Activated CD8-positive, alpha-beta T cell treated with anti-CD3 and anti-CD28 coated beads for 36 hours (primary cell): Measurements from ENCODE around the gene NLRC4. TPM values are rescaled to one million over a fixed set of nuclear protein-coding genes. Genes with fewer than 3 reads are reported as not detected.
A peak's percentile ranks its signal among the peaks of the same experiment; 100 is the strongest.

Experiments used
- ATAC-seq: fragments of 200-7000 bp; cut with Tn5 transposase; one replicate; pipeline ENCODE4 v1.10.0; 2021; ENCODE audit warnings: mild to moderate bottlenecking, moderate library complexity
- CTCF ChIA-PET: fragments of 350-600 bp; sonication (Branson Sonifier 250); formaldehyde crosslinking; loops from one replicate; lab custom pipeline; 2021; ENCODE audit warnings: antibody characterized with exemption; lab: Charles Lee
- POLR2A ChIA-PET: fragments of 350-600 bp; sonication (Branson Sonifier 250); formaldehyde crosslinking; loops from one replicate; lab custom pipeline; 2021; ENCODE audit warnings: antibody characterized with exemption; lab: Charles Lee
- DNase-seq: peaks from one replicate; pipeline ENCODE4 v3.0.0-alpha.2; 2020
- H3K27ac Mint-ChIP-seq: one replicate; pipeline ENCODE4 v1.8.0; 2021; ENCODE audit warnings: mild to moderate bottlenecking, mixed read lengths
- H3K27me3 Mint-ChIP-seq: one replicate; pipeline ENCODE4 v1.8.0; 2021; ENCODE audit warnings: mixed read lengths
- H3K36me3 Mint-ChIP-seq: one replicate; pipeline ENCODE4 v1.8.0; 2021; ENCODE audit warnings: low read depth, mixed read lengths
- H3K4me1 Mint-ChIP-seq: one replicate; pipeline ENCODE4 v1.8.0; 2021; ENCODE audit warnings: low read depth, mixed read lengths
- H3K4me3 Mint-ChIP-seq: one replicate; pipeline ENCODE4 v1.8.0; 2021; ENCODE audit warnings: mild to moderate bottlenecking, moderate library complexity, mixed read lengths
- H3K9me3 Mint-ChIP-seq: one replicate; pipeline ENCODE4 v1.8.0; 2021; ENCODE audit warnings: mixed read lengths
- CTCF ChIP-seq: fragments of 200-600 bp; IDR thresholded peaks from one replicate; pipeline ENCODE4 v1.8.0; 2022; ENCODE audit warnings: antibody characterized with exemption, mild to moderate bottlenecking
- intact Hi-C: fragments of 100-400 bp; cut with micrococcal nuclease; formaldehyde crosslinking; loops from one replicate; pipeline ENCODE4 v1.10.0; 2022
- total RNA-seq, 2 experiments: library from RNA; stranded (reverse); gene quantifications; one replicate each; pipeline ENCODE4 v1.2.3, GENCODE V29; 2021

Gene NLRC4
- total RNA-seq, 2 experiments from 2014 or later: not detected

- ATAC-seq (peak; percentile 39), DNase-seq (no peak)
- H3K27ac Mint-ChIP-seq: peak overlapping the region; percentile 71
- peaks cover 33% of the 10 kb centered on the region for H3K4me1 Mint-ChIP-seq
- H3K4me3 Mint-ChIP-seq: no peak overlapping the region
- intact Hi-C loops: no loop called here
- CTCF ChIA-PET: no interaction called here
- peaks cover 26% of the 10 kb centered on the region for H3K36me3 Mint-ChIP-seq
- POLR2A ChIA-PET: no interaction called here
- no peak for TF ChIP-seq CTCF
- H3K27me3 Mint-ChIP-seq: no peaks in the 10 kb centered on the region
- H3K9me3 Mint-ChIP-seq: peaks cover 2% of the 10 kb centered on the region
Measured at GRCh38 chr2:32289165-32289999, 24.7 kb upstream of the NLRC4 start.

- no peak for TF ChIP-seq CTCF
- Mint-ChIP-seq H3K9me3 (no peaks in the 10 kb centered on the region), H3K4me3 (no peak overlapping the region), H3K27ac (no peak overlapping the region), H3K4me1 (peaks cover 48% of the 10 kb centered on the region), H3K27me3 (no peaks in the 10 kb centered on the region), H3K36me3 (peaks cover 34% of the 10 kb centered on the region)
- ATAC-seq (no peak), DNase-seq (no peak)
- ChIA-PET POLR2A (no interaction called here), CTCF (no interaction called here)
- intact Hi-C loops: no loop called here
Measured at GRCh38 chr2:32284321-32284720, 19.6 kb upstream of the NLRC4 start.

GRCh38 chr2:32278478-32278853 lies 13.8 kb upstream of the NLRC4 start:
- POLR2A ChIA-PET: interaction anchor here (1.5 kb wide), 1 partner anchor 112 kb away, joined by 5 read pairs; the partner anchor contains the start of gene SLC30A6
- intact Hi-C loops: no loop called here
- Mint-ChIP-seq H3K9me3 (no peaks in the 10 kb centered on the region), H3K4me1 (peaks cover 30% of the 10 kb centered on the region), H3K4me3 (peak overlapping the region; percentile 95), H3K36me3 (peaks cover 16% of the 10 kb centered on the region), H3K27me3 (no peaks in the 10 kb centered on the region), H3K27ac (peak overlapping the region; percentile 97)
- DNase-seq: no peak
- ATAC-seq: no peak
- CTCF ChIA-PET: interaction anchor here (0.7 kb wide), 1 partner anchor 12 kb away, joined by 3 read pairs; no protein-coding TSS in a partner anchor
- TF ChIP-seq CTCF: no peak

- DNase-seq (peak; percentile 94), ATAC-seq (peak; percentile 98)
- peaks cover 25% of the 10 kb centered on the region for H3K4me1 Mint-ChIP-seq
- ChIA-PET POLR2A (interaction anchor here (1.5 kb wide), 1 partner anchor 112 kb away, joined by 5 read pairs; the partner anchor contains the start of gene SLC30A6), CTCF (interaction anchor here (0.7 kb wide), 1 partner anchor 13 kb away, joined by 3 read pairs; no protein-coding TSS in a partner anchor)
- peak within 1 kb of the TSS; percentile 95 for H3K4me3 Mint-ChIP-seq
- peaks cover 12% of the 10 kb centered on the region for H3K36me3 Mint-ChIP-seq
- H3K27ac Mint-ChIP-seq: peak within 1 kb of the TSS; percentile 97
- intact Hi-C loops: no loop called here
- no peaks in the 10 kb centered on the region for H3K27me3 Mint-ChIP-seq
- no peak for TF ChIP-seq CTCF
- H3K9me3 Mint-ChIP-seq: no peaks in the 10 kb centered on the region
Measured at GRCh38 chr2:32277674-32278477, 13.2 kb upstream of the NLRC4 start, which contains the start of gene YIPF4. Gene YIPF4, plus strand, starts transcription at chr2:32277904. Its CDS starts 252 bp downstream, at chr2:32278156.
